ENCODE data around the gene FOXP4.

- TF ChIP-seq CTCF (IDR thresholded peaks at IDR 0.05) (no peak), POLR2A (IDR thresholded peaks at IDR 0.05) (no peak), EP300 (IDR thresholded peaks at IDR 0.05) (no peak)
Measured at GRCh38 chr6:41626022-41626421, 79.8 kb downstream of the FOXP4 start.

All from sigmoid colon (tissue), 4 donors.